PFSK-1 (cell line): ENCODE results near the gene MAPT.

ENCODE experiments used
- FOXP2 ChIP-seq: optimal IDR thresholded peaks from 2 replicates; pipeline ENCODE3; 2011; ENCODE audit warnings: borderline replicate concordance, control low read depth, inconsistent platforms; ENCODE audit not compliant: insufficient read depth; ENCODE audit errors: extremely low read length, extremely low read depth
- POLR2AphosphoS5 ChIP-seq: IDR thresholded peaks from 2 replicates; pipeline ENCODE4 v1.6.1; 2012; ENCODE audit warnings: low read depth, mild to moderate bottlenecking, control low read depth, low read length, moderate library complexity
- REST ChIP-seq, 2 experiments: IDR thresholded peaks; 2 replicates each; pipeline versions ENCODE4 v1.6.1 to v1.8.0; 2011 to 2012; ENCODE audit warnings: low read depth in 2 of 2, low read length in 2 of 2, control low read depth in 1 of 2, inconsistent platforms in 1 of 2, mild to moderate bottlenecking in 1 of 2, moderate library complexity in 1 of 2; ENCODE audit not compliant: insufficient read depth in 1 of 2
- SIN3A ChIP-seq: IDR thresholded peaks from 2 replicates; pipeline ENCODE4 v1.6.1; 2012; ENCODE audit warnings: mild to moderate bottlenecking, low read length, moderate library complexity, borderline replicate concordance; ENCODE audit not compliant: insufficient read depth
- TAF1 ChIP-seq: IDR thresholded peaks from 2 replicates; pipeline ENCODE4 v1.6.1; 2012; ENCODE audit warnings: low read length, control low read depth, borderline replicate concordance; ENCODE audit not compliant: insufficient read depth

The MAPT gene

GRCh38 chr17:46045639-46046038 lies 151.3 kb downstream of the MAPT start:
- no peak for TF ChIP-seq POLR2AphosphoS5
- no peak for TF ChIP-seq FOXP2
- no peak for TF ChIP-seq SIN3A
- TF ChIP-seq TAF1: no peak
- no peak for TF ChIP-seq REST (IDR thresholded peaks at IDR 0.05; ENCODE audit: insufficient read depth in 1 of 2, low read depth in 2 of 2, low read length in 2 of 2)

DNA sequence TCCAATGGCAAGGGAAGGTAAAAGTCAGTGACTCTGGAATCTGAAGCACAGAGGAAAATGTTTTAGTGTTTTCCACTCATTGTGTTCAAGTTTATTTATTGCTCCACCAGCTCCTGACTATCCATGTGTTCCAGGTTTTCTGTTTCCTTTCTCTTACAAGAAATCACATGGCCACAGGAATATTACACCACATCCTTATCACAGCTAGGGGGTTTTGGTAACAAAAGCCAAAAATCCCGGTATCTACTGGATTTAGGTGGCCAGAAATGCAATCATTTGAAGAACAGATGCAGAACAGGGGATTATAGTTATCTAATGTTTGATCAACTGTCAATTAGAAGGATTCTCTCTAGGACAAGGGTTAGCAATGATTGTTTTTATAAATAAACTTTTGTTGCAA lies 152.6 kb downstream of the MAPT start:
- TF ChIP-seq POLR2AphosphoS5 (no peak), TAF1 (no peak), SIN3A (no peak)

DNA sequence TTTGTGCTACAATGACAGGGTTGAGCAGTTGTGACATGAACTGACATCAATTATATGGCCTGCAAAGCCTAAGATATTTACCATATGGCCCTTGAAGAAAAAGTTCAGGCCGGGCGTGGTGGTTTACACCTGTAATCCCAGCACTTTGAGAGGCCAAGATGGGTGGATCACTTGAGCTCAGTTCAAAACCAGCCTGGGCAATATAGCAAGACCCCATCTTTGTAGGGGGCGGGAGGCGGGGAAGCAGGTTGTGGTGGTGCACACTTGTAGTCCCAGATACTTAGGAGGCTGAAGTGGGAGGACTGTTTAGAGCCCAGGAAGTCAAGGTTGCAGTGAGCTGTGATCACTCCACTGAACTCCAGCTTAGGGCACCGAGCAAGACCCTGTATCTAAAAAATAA lies 153.0 kb downstream of the MAPT start:
- TF ChIP-seq REST (IDR thresholded peaks at IDR 0.05; ENCODE audit: insufficient read depth in 1 of 2, low read depth in 2 of 2, low read length in 2 of 2): no peak
- no peak for TF ChIP-seq SIN3A
- no peak for TF ChIP-seq TAF1
- no peak for TF ChIP-seq POLR2AphosphoS5
- no peak for TF ChIP-seq FOXP2

GRCh38 chr17:46047856-46048255 lies 153.5 kb downstream of the MAPT start:
- TF ChIP-seq FOXP2 (no peak), REST (IDR thresholded peaks at IDR 0.05; ENCODE audit: insufficient read depth in 1 of 2, low read depth in 2 of 2, low read length in 2 of 2) (no peak), TAF1 (no peak), POLR2AphosphoS5 (no peak), SIN3A (no peak)

GRCh38 chr17:46049656-46050055 lies 155.3 kb downstream of the MAPT start:
- TF ChIP-seq POLR2AphosphoS5 (no peak), SIN3A (no peak), TAF1 (no peak), REST (IDR thresholded peaks at IDR 0.05; ENCODE audit: insufficient read depth in 1 of 2, low read depth in 2 of 2, low read length in 2 of 2) (no peak), FOXP2 (no peak)

GRCh38 chr17:46053911-46054534 lies 159.7 kb downstream of the MAPT start:
- no peak for TF ChIP-seq POLR2AphosphoS5
- no peak for TF ChIP-seq REST (IDR thresholded peaks at IDR 0.05; ENCODE audit: insufficient read depth in 1 of 2, low read depth in 2 of 2, low read length in 2 of 2)
- TF ChIP-seq FOXP2: no peak
- no peak for TF ChIP-seq SIN3A
- no peak for TF ChIP-seq TAF1
